HG02759 (cell line): Measurements from ENCODE around the gene DCAF5.
"Not testable (repeated sequence)": the region's sequence is repeated elsewhere in the genome, so short reads cannot be mapped to it uniquely, and the experiment has no call there.

Experiments
- ATAC-seq: cut with Tn5 transposase; IDR thresholded peaks from one replicate; pipeline ENCODE4 v1.9.1; 2021; ENCODE audit warnings: mild to moderate bottlenecking, moderate library complexity; ENCODE audit not compliant: unreplicated experiment

Gene DCAF5

GRCh38 chr14:69152902-69153151 is at the start of gene DCAF5:
Gene DCAF5, minus strand, starts transcription at chr14:69153119. Its CDS starts 141 bp downstream, at chr14:69152978.
- ATAC-seq = no peak

GRCh38 chr14:69199786-69200185 is 46.9 kb upstream of the DCAF5 start:
- ATAC-seq = no peak

- no peak for ATAC-seq
Observed at GRCh38 chr14:69193721-69194120, 40.8 kb upstream of the DCAF5 start.

GRCh38 chr14:69191340-69192111 is 38.6 kb upstream of the DCAF5 start, which contains the start of gene EXD2:
Gene EXD2, plus strand, starts transcription at chr14:69191498. Its CDS starts 17,973 bp downstream, at chr14:69209471.
- ATAC-seq = peak; percentile 94

GRCh38 chr14:69190191-69190590 is 37.3 kb upstream of the DCAF5 start:
- ATAC-seq = no peak

- ATAC-seq = no peak
Observed at GRCh38 chr14:69183735-69184134, 30.8 kb upstream of the DCAF5 start.

GRCh38 chr14:69182580-69182979 is 29.7 kb upstream of the DCAF5 start:
- ATAC-seq = not testable (repeated sequence)

- no peak for ATAC-seq
Observed at GRCh38 chr14:69181491-69181890, 28.6 kb upstream of the DCAF5 start.

GRCh38 chr14:69175130-69175529 is 22.2 kb upstream of the DCAF5 start:
- ATAC-seq = no peak

GRCh38 chr14:69171569-69171968 is 18.6 kb upstream of the DCAF5 start:
- no peak for ATAC-seq

- no peak for ATAC-seq
Observed at GRCh38 chr14:69170839-69171238, 17.9 kb upstream of the DCAF5 start.

- ATAC-seq = not testable (repeated sequence)
Observed at GRCh38 chr14:69165787-69166186, 12.9 kb upstream of the DCAF5 start.

- no peak for ATAC-seq
Observed at GRCh38 chr14:69161590-69161989, 8.7 kb upstream of the DCAF5 start.

GRCh38 chr14:69156224-69156623 is 3.3 kb upstream of the DCAF5 start:
- ATAC-seq = no peak

GRCh38 chr14:69154779-69155178 is 1.9 kb upstream of the DCAF5 start:
- no peak for ATAC-seq

- no peak for ATAC-seq
Observed at GRCh38 chr14:69153873-69154270, 953 bp upstream of the DCAF5 start.

GRCh38 chr14:69153152-69153872 is 393 bp upstream of the DCAF5 start:
- peak; percentile 88 for ATAC-seq

GRCh38 chr14:69152181-69152901 is 578 bp downstream of the DCAF5 start:
- ATAC-seq = peak; percentile 4

- peak; percentile 45 for ATAC-seq
Observed at GRCh38 chr14:69151458-69152180, 1.3 kb downstream of the DCAF5 start.

GRCh38 chr14:69149461-69150244 is 3.3 kb downstream of the DCAF5 start:
- ATAC-seq = no peak
